ENCODE measurements around the gene AKAP7. TPM values are rescaled to one million over a fixed set of nuclear protein-coding genes. Genes with fewer than 3 reads are reported as not detected.

AKAP7 gene
- total RNA-seq, 1 experiment from 2014 or later, result 3.1 TPM

- no peak for TF ChIP-seq EZH2 (IDR thresholded peaks at IDR 0.05)
- no peak for TF ChIP-seq ATF3 (IDR thresholded peaks at IDR 0.05)
- TF ChIP-seq CBX3 (IDR thresholded peaks at IDR 0.05; ENCODE audit: low read depth), result no peak
- TF ChIP-seq, protein P1, sequence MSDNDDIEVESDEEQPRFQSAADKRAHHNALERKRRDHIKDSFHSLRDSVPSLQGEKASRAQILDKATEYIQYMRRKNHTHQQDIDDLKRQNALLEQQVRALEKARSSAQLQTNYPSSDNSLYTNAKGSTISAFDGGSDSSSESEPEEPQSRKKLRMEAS (IDR thresholded peaks at IDR 0.05), result no peak
- TF ChIP-seq ELF1 (IDR thresholded peaks at IDR 0.05; ENCODE audit: borderline replicate concordance, low read depth), result no peak
- no peak for TF ChIP-seq CTCF (IDR thresholded peaks at IDR 0.05 in 2 of 3, conservative IDR thresholded peaks at IDR 0.05 in 1 of 3; ENCODE audit: borderline replicate concordance in 1 of 3, insufficient read depth in 1 of 3, low read depth in 2 of 3, low read length in 2 of 3)
- TF ChIP-seq SRF (IDR thresholded peaks at IDR 0.05; ENCODE audit: low read depth), result no peak
- TF ChIP-seq TCF7L2 (IDR thresholded peaks at IDR 0.05; ENCODE audit: borderline replicate concordance, extremely low read depth, insufficient read depth, insufficient read length), result no peak
- CTCF ChIA-PET, result no interaction called here
- Histone ChIP-seq H3K9ac (ENCODE audit: low read length) (no peak overlapping the region), H4K20me1 (ENCODE audit: insufficient read depth) (no peaks in the 10 kb centered on the region), H3K4me1 (ENCODE audit: control insufficient read depth in 1 of 2, insufficient read depth in 2 of 2, low read length in 2 of 2) (no peaks in the 10 kb centered on the region), H2AFZ (ENCODE audit: low read depth, low read length, poor library complexity, severe bottlenecking) (no peak overlapping the region), H3K27me3 (ENCODE audit: insufficient read depth, low read length) (no peaks in the 10 kb centered on the region), H3K4me3 (replicated peaks in 1 of 2; ENCODE audit: low read depth in 1 of 2, low read length in 2 of 2) (no peak overlapping the region), H3K36me3 (ENCODE audit: control insufficient read depth in 1 of 2, insufficient read depth in 2 of 2, low read length in 2 of 2) (no peaks in the 10 kb centered on the region), H3K9me2 (ENCODE audit: insufficient read depth) (no peaks in the 10 kb centered on the region), H3K27ac (ENCODE audit: low read depth, low read length) (no peak overlapping the region), H3K4me2 (ENCODE audit: low read length) (no peak overlapping the region), H3K79me2 (ENCODE audit: insufficient read depth, low read length) (no peaks in the 10 kb centered on the region), H3K9me3 (ENCODE audit: control insufficient read depth in 1 of 2, insufficient read depth in 1 of 2, low read depth in 1 of 2, low read length in 2 of 2) (no peaks in the 10 kb centered on the region; a peak in 1 of 4 replicates)
- BruUV-seq (replicated peaks), result no TSS peak
- RAD21 ChIA-PET (ENCODE audit: low non-redundant PET in 1 of 2, low total read pairs in 2 of 2, uncharacterized antibody in 2 of 2, unreplicated experiment in 2 of 2), result no interaction called here
- DNase-seq (ENCODE audit: low read depth, low spot score) (no peak), ATAC-seq (no peak)
- POLR2A ChIA-PET, result no interaction called here
- intact Hi-C loops (cut with micrococcal nuclease), result no loop called here
These were observed 10.8 kb upstream of the AKAP7 start for GRCh38 chr6:131124336-131125071.
